ENCODE measurements around the gene PHYKPL.
"Not testable (repeated sequence)": the region's sequence is repeated elsewhere in the genome, so short reads cannot be mapped to it uniquely, and the experiment has no call there.

The PHYKPL gene

GRCh38 chr5:178261666-178262600 lies 29.3 kb upstream of the PHYKPL start:
- no peak for DNase-seq

- DNase-seq: peak; percentile 39
These were observed 27.3 kb upstream of the PHYKPL start for GRCh38 chr5:178259623-178260536.

GRCh38 chr5:178257650-178258049 lies 25.0 kb upstream of the PHYKPL start:
- no peak for DNase-seq

- no peak for DNase-seq
These were observed 24.1 kb upstream of the PHYKPL start for GRCh38 chr5:178256746-178257145.

GRCh38 chr5:178253632-178254031 lies 21.0 kb upstream of the PHYKPL start:
- DNase-seq: not testable (repeated sequence)

GRCh38 chr5:178252258-178252657 lies 19.7 kb upstream of the PHYKPL start:
- no peak for DNase-seq

GRCh38 chr5:178250263-178250662 lies 17.7 kb upstream of the PHYKPL start:
- DNase-seq: no peak

GRCh38 chr5:178249191-178249989 lies 16.8 kb upstream of the PHYKPL start:
- DNase-seq: no peak

GRCh38 chr5:178248750-178249149 lies 16.1 kb upstream of the PHYKPL start:
- no peak for DNase-seq

- DNase-seq: no peak
These were observed 15.2 kb upstream of the PHYKPL start for GRCh38 chr5:178247481-178248456.

- DNase-seq: no peak
These were observed 14.2 kb upstream of the PHYKPL start for GRCh38 chr5:178246624-178247279.

GRCh38 chr5:178245389-178245788 lies 12.8 kb upstream of the PHYKPL start:
- no peak for DNase-seq

- peak; percentile 31 for DNase-seq
These were observed 12.0 kb upstream of the PHYKPL start for GRCh38 chr5:178244576-178244975.

- DNase-seq: no peak
These were observed 9.8 kb upstream of the PHYKPL start for GRCh38 chr5:178242416-178242815.

- DNase-seq: peak; percentile 43
These were observed 9.2 kb upstream of the PHYKPL start for GRCh38 chr5:178241688-178242231.

GRCh38 chr5:178241231-178241663 lies 8.6 kb upstream of the PHYKPL start:
- DNase-seq: peak; percentile 45

GRCh38 chr5:178240766-178241165 lies 8.2 kb upstream of the PHYKPL start:
- DNase-seq: no peak

GRCh38 chr5:178240341-178240741 lies 7.7 kb upstream of the PHYKPL start:
- no peak for DNase-seq

- DNase-seq: peak; percentile 52
These were observed 7.2 kb upstream of the PHYKPL start for GRCh38 chr5:178239626-178240301.

Data from suppressor macrophage treated with lipopolysaccharide for 4 hours (primary cell).